ENCODE data around the gene CARMIL1. TPM values are rescaled to one million over a fixed set of nuclear protein-coding genes. Genes with fewer than 3 reads are reported as not detected.

The CARMIL1 gene
- total RNA-seq, 1 donor from 2014 or later: 21.7 TPM

DNA sequence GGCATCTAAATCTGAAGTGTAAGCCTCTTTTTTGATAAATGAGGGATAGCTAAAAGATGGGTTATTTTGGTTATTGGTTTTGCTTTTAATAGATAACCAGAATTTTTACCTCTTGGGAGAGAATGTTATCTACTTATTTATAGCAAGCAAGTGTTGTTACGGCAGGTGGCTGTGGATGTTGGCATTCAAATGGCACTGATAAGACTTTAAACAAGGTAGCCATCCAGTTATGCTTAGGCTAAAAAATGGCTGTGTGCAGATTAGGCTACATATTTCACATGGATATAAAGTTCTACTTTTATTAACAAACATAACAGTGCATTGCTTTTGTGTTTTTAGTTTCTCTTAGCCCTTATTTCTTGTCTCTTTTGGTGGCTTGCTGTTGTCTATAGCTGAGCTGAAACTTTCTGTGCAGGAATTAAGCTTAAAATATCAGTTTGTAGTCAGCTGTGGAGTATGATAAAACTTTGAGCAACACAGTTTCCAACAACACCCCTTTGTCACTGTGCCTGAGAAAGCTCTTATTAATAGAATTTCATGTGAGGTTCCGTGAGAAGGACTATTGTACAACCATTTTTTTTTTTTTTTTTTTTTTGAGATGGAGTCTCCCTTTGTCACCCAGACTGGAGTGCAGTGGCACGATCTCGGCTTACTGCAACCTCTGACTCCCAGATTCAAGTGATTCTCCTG is 28.8 kb downstream of the CARMIL1 start:
- DNase-seq (ENCODE audit: low spot score): no peak

DNA sequence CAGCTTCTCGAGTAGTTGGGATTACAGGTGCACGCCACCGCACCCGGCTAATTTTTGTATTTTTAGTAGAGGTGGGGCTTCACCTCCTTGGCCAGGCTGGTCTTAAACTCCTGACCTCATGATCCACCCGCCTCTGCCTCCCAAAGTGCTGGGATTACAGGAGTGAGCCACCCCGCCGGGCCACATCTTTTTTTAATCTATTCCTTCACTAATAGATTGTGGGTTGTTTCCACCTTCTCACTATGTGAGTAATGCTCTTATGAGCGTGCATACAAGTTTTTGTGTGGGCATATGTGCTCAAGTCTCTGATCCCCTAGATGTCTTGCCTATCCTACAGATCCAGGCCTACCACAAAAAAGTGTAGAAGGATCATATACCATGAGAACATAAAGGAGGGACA is 30.7 kb downstream of the CARMIL1 start:
- DNase-seq (ENCODE audit: low spot score): no peak

DNA sequence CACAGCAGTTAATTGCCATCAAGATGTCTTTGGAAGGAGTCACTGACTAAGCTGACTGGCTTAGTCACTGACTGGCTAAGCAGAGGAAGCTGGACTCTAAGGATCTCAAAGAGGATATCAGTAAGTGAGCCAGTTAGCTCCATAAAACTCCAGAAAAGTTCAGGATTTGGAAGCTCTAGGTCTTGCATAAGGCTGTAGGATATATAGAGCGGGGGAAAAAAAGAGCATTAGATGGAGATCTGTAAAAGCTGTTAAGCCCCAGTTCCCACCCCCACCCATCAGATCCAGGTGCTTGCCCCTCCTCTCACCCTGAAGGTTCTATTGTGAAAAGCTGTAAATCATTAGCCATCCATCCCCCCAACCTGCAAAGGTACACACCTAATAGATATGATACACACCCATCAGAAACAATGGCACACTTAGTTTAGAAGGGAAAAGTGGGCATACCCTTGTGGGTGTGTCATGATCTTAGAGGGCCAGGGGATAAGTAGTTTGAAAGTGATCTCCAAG is 32.2 kb downstream of the CARMIL1 start:
- DNase-seq (ENCODE audit: low spot score): peak; percentile 83

DNA sequence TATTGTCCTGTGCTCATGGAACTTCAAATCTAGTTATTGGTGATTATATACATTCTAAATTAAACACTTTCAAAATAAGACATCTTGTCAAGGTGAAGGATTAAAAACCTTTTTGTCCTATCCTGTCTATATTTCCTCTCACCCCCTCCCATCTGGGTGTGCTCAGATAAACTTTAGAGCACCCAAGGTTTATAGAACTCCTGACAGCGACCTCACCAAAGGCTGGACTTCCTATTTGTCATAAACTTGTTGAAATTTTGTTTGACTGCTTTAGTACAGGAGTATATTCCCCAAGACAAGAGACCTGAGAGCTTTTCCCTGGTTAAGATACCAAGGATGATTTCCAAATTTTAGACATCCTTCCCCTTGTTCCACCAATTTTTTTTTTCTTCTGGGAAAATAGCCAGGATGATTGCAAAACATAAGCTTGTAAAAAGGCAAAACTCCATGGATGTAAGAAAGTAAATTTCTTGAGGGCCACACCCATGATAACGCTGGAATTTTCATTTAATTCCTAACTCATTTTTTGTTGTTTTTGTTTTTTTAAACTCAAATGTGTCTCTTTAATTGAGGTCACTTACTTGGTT is 33.0 kb downstream of the CARMIL1 start:
- peak; percentile 96 for DNase-seq (ENCODE audit: low spot score)

DNA sequence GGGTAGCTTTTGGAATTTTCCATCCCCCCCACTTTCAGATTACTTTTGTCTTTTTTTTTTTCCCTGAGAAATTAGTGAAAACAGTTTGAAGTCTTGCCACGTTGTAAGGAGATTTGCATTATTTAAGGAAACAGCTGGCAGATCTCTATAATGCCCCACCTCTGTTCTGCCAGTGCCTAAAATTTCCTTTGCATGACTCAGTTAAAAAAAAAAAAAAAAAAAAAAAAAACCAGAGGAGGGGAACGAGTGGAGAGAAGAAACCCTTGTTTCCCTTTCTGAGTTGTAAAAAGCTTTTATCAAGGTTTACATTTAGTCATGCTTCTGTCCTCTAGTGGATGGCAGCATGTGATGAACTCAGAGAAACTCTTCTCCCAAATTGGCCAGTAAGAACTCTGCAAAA is 33.5 kb downstream of the CARMIL1 start:
- DNase-seq (ENCODE audit: low spot score): peak; percentile 90

GRCh38 chr6:25314509-25315175 is 35.5 kb downstream of the CARMIL1 start:
- no peak for DNase-seq (ENCODE audit: low spot score)

- DNase-seq (ENCODE audit: low spot score): peak; percentile 51
These were observed 36.3 kb downstream of the CARMIL1 start for GRCh38 chr6:25315194-25316177.

DNA sequence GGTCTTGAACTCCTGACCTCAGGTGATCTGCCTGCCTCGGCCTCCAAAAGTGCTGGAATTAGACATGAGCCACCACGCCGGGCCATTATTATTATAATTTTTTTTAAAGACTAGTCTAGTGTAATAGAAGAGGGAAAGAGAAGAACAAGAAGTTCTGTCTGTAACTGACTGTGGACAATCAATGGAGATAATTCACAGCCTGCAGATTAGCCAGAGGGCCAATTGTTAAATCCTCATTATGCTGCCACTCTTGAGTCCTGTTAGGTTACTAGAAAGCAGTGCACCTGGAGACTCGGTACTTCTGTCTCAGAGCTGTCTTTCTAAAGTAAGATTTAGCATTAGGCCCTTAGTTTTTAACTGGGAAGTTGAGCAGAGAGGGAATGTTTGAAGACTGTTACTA is 37.5 kb downstream of the CARMIL1 start:
- DNase-seq (ENCODE audit: low spot score): no peak

DNA sequence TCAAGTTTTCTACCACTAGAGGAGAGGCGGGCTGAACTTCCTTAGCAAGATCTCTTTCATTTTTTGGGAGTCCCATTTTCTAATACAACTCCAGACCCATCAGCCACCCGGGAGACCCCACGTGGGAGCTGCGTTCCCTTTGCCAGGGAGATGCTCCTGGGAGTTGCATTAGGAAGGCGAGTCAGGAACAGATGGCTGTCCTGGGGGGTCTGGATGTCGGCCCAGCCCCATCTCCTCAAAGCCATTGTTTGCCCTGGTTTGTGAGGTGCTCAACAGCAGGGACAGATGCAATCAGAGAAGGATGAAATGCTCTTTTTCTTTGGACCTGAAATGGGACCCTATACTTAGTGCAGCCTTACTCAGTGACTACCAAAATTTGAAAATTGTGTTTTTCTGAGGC is 39.4 kb downstream of the CARMIL1 start:
- no peak for DNase-seq (ENCODE audit: low spot score)

DNA sequence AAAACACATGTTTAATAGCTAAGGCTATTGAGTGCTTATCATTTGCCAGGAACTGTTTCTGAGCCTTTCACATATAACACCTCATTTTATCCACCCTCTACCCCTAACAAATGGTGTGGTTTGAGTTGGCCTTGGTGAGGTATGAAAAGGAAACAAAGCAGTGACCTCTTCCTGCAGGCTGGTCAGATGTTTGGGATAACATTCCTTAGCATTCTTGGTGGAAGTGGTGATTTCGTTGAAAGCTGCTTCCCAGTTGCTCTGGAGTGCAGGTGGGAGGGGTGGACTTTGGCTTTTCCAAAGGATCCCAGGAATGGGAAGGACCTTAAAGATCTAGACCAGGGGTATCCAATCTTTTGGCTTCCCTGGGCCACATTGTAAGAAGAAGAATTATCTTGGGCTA is 41.3 kb downstream of the CARMIL1 start:
- DNase-seq (ENCODE audit: low spot score): no peak

DNA sequence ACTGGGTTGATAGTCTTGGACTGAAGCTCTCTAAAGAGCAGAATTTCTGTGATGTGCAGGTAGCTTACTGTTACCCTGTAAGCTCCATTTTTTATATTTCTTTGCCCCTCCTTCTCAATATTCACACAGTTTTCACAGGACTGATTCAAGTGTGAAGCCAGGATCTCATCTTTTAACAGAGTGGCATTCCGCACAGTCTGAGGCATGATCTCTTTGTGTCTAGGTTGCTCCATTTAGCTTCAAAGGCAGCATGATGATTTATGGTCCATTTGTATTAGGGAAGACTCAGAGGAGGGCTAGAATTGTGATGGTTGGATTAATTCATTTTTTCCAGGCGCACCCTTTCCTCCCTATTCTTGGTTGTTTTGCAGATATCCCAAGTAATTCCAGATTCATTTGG is 43.5 kb downstream of the CARMIL1 start:
- no peak for DNase-seq (ENCODE audit: low spot score)

GRCh38 chr6:25324066-25324762 is 45.0 kb downstream of the CARMIL1 start:
- DNase-seq (ENCODE audit: low spot score): peak; percentile 42

DNA sequence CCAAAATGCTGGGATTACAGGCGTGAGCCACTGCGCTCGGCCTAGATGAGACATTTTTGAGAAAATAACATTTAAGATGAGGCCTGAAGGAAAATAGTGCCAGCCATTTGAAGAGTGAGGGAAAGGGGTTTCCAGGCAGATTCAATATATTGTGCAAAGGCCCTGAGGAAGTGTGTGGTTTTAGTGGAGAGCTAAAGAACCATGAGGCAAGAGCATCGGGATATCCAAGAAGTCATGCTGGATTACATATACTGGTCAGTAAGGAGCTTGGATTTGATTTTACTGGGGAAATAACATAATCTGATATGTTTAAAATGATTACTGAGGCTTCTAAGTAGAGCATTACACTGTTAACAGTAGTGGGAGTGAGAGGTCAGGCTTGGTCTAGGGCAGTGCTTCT is 47.0 kb downstream of the CARMIL1 start:
- DNase-seq (ENCODE audit: low spot score): no peak

DNA sequence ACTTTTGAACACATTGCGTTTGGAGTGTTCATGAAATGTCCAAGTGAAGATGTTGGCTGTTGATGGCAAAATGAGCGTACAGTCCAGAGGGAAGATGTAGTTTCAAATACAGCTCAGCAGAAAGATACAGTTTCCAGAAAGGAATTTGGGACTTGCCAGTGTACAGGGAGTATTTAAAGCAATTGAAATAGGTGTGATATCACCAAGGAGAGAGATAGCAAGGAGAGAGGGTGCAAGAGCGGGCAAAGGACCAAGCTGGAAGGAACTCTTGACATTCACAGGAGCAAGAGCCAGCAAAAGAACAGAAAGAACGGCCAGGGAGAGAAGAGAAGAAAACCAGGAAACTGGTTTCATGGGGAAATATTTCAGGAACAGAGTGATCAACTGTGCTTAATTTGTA is 47.8 kb downstream of the CARMIL1 start:
- no peak for DNase-seq (ENCODE audit: low spot score)

GRCh38 chr6:25327432-25327831 is 48.3 kb downstream of the CARMIL1 start:
- DNase-seq (ENCODE audit: low spot score): no peak

DNA sequence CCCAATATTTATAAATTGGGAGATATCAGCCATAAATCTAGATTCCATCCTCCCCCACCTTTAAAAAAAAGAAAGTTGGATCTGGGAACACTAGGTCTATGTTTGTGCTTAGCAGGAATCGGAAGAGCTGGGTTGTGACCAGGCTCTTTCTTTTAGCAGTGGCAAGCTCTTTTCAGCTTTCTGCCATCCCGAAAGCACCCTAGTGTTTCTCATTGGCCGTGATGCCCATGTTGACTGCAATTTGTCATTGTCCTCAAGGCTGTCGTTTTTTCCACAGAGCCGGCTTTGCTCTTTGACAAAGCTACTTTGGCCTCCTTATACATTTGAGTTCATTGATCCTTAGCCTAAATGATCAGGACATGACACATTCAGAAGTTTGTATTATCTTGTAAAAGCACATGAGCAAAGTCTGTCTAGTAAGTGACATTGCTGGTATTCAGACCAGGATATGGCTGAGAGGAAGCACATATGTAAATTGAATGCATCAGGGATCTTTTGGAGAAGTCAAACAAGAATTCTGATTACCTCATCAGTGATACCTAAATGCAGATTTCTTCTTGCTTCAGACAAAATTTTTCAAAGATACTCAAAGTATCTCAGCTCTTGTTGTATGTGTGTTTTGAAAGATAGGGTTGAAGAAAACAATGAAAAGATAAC is 50.1 kb downstream of the CARMIL1 start:
- no peak for DNase-seq (ENCODE audit: low spot score)

GRCh38 chr6:25329982-25330381 is 50.8 kb downstream of the CARMIL1 start:
- no peak for DNase-seq (ENCODE audit: low spot score)

- DNase-seq (ENCODE audit: low spot score): peak; percentile 63
These were observed 51.9 kb downstream of the CARMIL1 start for GRCh38 chr6:25330796-25331685.

DNA sequence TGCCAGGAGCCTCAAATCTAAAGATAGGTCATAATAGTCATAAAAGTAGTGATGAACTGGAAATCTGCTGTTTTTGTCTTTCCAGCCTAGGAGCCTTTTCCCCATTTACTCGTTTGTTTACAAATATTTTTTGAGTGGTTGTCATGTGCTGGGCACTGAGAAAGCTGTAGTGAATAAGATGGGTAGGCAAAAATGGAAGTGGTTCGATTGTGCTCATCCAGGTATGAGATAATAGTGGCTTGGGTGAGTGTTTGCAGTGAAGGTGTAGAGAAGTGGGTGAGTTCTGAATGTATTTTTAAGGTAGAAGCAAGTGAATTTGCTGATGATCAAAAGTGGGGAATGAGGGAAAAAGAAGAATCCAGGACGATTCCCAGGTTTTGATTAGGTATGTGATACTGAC is 53.0 kb downstream of the CARMIL1 start:
- no peak for DNase-seq (ENCODE audit: low spot score)
